OCI-LY1 (cell line): ENCODE measurements around the gene ABCA7.

Experiments used
- H2AFZ ChIP-seq: fragments of 200-600 bp; sonication (generic), shearing (Covaris generic); 2 replicates; pipeline ENCODE4 v1.6.0; 2014; ENCODE audit warnings: antibody characterized with exemption, mild to moderate bottlenecking, low read length
- H3F3A ChIP-seq: fragments of 200-600 bp; sonication (generic), shearing (Covaris generic); 2 replicates; pipeline ENCODE4 v1.6.0; 2014; ENCODE audit warnings: mild to moderate bottlenecking, antibody characterized with exemption, low read length, moderate library complexity; ENCODE audit not compliant: insufficient read depth
- H3K27ac ChIP-seq: fragments of 200-600 bp; sonication (generic); 2 replicates; pipeline ENCODE4 v1.5.1; 2014; ENCODE audit warnings: low read length, mixed run types, mild to moderate bottlenecking, low read depth; ENCODE audit not compliant: poor library complexity, severe bottlenecking
- H3K27me3 ChIP-seq: fragments of 200-600 bp; sonication (generic); 2 replicates; pipeline ENCODE4 v1.6.0; 2014; ENCODE audit warnings: antibody characterized with exemption, mild to moderate bottlenecking, low read length, moderate library complexity; ENCODE audit not compliant: insufficient read depth
- H3K36me3 ChIP-seq: fragments of 200-600 bp; sonication (generic); 2 replicates; pipeline ENCODE4 v1.6.1; 2014; ENCODE audit warnings: mild to moderate bottlenecking, antibody characterized with exemption, low read length, moderate library complexity, mixed read lengths; ENCODE audit not compliant: insufficient read depth
- H3K4me1 ChIP-seq: fragments of 200-600 bp; sonication (generic); 2 replicates; pipeline ENCODE4 v1.5.1; 2014; ENCODE audit warnings: mild to moderate bottlenecking, low read length, moderate library complexity; ENCODE audit not compliant: insufficient read depth, severe bottlenecking
- H3K4me2 ChIP-seq: fragments of 200-600 bp; sonication (generic), shearing (Covaris generic); 2 replicates; pipeline ENCODE4 v1.6.1; 2014; ENCODE audit warnings: low read length
- H3K4me3 ChIP-seq: fragments of 200-600 bp; sonication (generic); 2 replicates; pipeline ENCODE4 v1.5.1; 2014; ENCODE audit warnings: low read length, low read depth, mild to moderate bottlenecking, mixed read lengths; ENCODE audit not compliant: poor library complexity, severe bottlenecking
- H3K79me2 ChIP-seq: fragments of 200-600 bp; shearing (Covaris generic); 2 replicates; pipeline ENCODE4 v1.6.1; 2016; ENCODE audit warnings: mixed run types, low read length, mixed read lengths; ENCODE audit not compliant: insufficient read depth
- H3K9ac ChIP-seq: fragments of 200-600 bp; sonication (generic), shearing (Covaris generic); 2 replicates; pipeline ENCODE4 v1.6.1; 2014; ENCODE audit warnings: mild to moderate bottlenecking, low read length, mixed read lengths
- H3K9me2 ChIP-seq: fragments of 200-600 bp; sonication (generic), shearing (Covaris generic); 2 replicates; pipeline ENCODE4 v1.6.1; 2014; ENCODE audit warnings: low read depth, mild to moderate bottlenecking, low read length, mixed read lengths
- H3K9me3 ChIP-seq: fragments of 200-600 bp; shearing (Covaris generic); 2 replicates; pipeline ENCODE4 v1.6.1; 2014; ENCODE audit warnings: low read length, mixed read lengths
- H4K20me1 ChIP-seq: fragments of 200-600 bp; sonication (generic), shearing (Covaris generic); 2 replicates; pipeline ENCODE4 v1.6.0; 2016; ENCODE audit warnings: mild to moderate bottlenecking, low read length; ENCODE audit not compliant: insufficient read depth
- CTCF ChIP-seq: fragments of 200-600 bp; sonication (generic), shearing (Covaris generic); IDR thresholded peaks from 2 replicates; pipeline ENCODE4 v1.5.1; 2017; ENCODE audit warnings: mild to moderate bottlenecking, antibody characterized with exemption, low read length, moderate library complexity, mixed read lengths
- EZH2 ChIP-seq: fragments of 200-600 bp; sonication (generic), shearing (Covaris generic); IDR thresholded peaks from 2 replicates; pipeline ENCODE4 v1.8.0; 2017; ENCODE audit warnings: borderline replicate concordance, mixed run types, mild to moderate bottlenecking, antibody characterized with exemption, low read length, moderate library complexity, mixed read lengths

ABCA7 gene

GRCh38 chr19:994516-994915 lies 45.4 kb upstream of the ABCA7 start:
- no peaks in the 10 kb centered on the region for H3K4me1 ChIP-seq
- H2AFZ ChIP-seq: no peak overlapping the region
- no peaks in the 10 kb centered on the region for H3K9me3 ChIP-seq
- H3F3A ChIP-seq: no peaks in the 10 kb centered on the region
- H3K36me3 ChIP-seq: peaks cover 28% of the 10 kb centered on the region
- no peaks in the 10 kb centered on the region for H3K9me2 ChIP-seq
- H3K79me2 ChIP-seq: no peaks in the 10 kb centered on the region
- H3K4me2 ChIP-seq: no peak overlapping the region
- no peaks in the 10 kb centered on the region; the same call in 1 of the 2 replicates for H3K27me3 ChIP-seq
- H3K27ac ChIP-seq: no peak overlapping the region
- H4K20me1 ChIP-seq: no peaks in the 10 kb centered on the region
- no peak overlapping the region for H3K4me3 ChIP-seq
- TF ChIP-seq CTCF (no peak), EZH2 (no peak)
- H3K9ac ChIP-seq: no peak overlapping the region

- Histone ChIP-seq H3K9me3 (no peaks in the 10 kb centered on the region), H3K9me2 (no peaks in the 10 kb centered on the region), H3K4me3 (no peak overlapping the region), H3K36me3 (peaks cover 25% of the 10 kb centered on the region), H3F3A (no peaks in the 10 kb centered on the region), H4K20me1 (no peaks in the 10 kb centered on the region), H3K9ac (no peak overlapping the region), H3K4me1 (no peaks in the 10 kb centered on the region), H2AFZ (no peak overlapping the region), H3K27ac (no peak overlapping the region), H3K79me2 (no peaks in the 10 kb centered on the region), H3K27me3 (no peaks in the 10 kb centered on the region; the same call in 1 of the 2 replicates), H3K4me2 (no peak overlapping the region)
- no peak for TF ChIP-seq CTCF
- TF ChIP-seq EZH2: no peak
Measured at GRCh38 chr19:995051-995827, 44.7 kb upstream of the ABCA7 start.

GRCh38 chr19:996051-996838 lies 43.7 kb upstream of the ABCA7 start:
- no peak for TF ChIP-seq CTCF
- TF ChIP-seq EZH2: no peak
- Histone ChIP-seq H3K36me3 (peaks cover 16% of the 10 kb centered on the region), H4K20me1 (no peaks in the 10 kb centered on the region), H3K27me3 (no peaks in the 10 kb centered on the region; the same call in 1 of the 2 replicates), H3F3A (no peaks in the 10 kb centered on the region), H3K79me2 (no peaks in the 10 kb centered on the region), H3K4me1 (no peaks in the 10 kb centered on the region), H3K9me2 (no peaks in the 10 kb centered on the region), H3K9me3 (no peaks in the 10 kb centered on the region), H3K9ac (no peak overlapping the region), H3K4me3 (no peak overlapping the region), H2AFZ (no peak overlapping the region), H3K4me2 (no peak overlapping the region; the same call in 1 of the 2 replicates), H3K27ac (no peak overlapping the region)
